Measurements from ENCODE around the gene IL18R1. TPM values are rescaled to one million over a fixed set of nuclear protein-coding genes. Genes with fewer than 3 reads are reported as not detected.

The IL18R1 gene
- total and polyA plus RNA-seq, 5 donors from 2014 or later, result 6.9 to 19.9 (median 11.7) TPM

DNA sequence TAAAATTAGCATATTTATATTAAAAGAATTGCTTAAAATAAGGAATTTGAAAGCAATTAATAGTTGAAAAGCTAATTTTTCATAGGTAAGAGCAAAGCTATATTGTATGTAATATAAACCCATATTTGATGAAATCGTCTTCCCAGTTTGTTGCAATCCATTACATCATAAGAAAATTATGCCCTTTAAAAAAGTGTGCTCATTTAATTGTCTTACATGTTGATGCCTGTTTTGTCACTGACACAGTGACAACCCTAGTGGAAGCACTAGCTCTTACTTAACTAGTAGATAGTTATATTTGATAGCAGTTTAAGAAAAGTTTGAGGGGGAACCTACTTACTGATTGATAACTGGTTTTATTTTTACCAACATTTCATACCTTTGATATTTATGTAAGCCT lies 37.3 kb downstream of the IL18R1 start:
- DNase-seq (no peak), ATAC-seq (ENCODE audit: low read depth in 2 of 2) (no peak)
- Mint-ChIP-seq H3K4me3 (no peak overlapping the region), H3K27me3 (no peaks in the 10 kb centered on the region), H3K27ac (peak overlapping the region in 1 of 3 donors; percentile 41), H3K36me3 (peaks cover 4% of the 10 kb centered on the region), H3K4me1 (peaks cover 0 to 17% (median 13%) of the 10 kb centered on the region in 4 donors), H3K9me3 (no peaks in the 10 kb centered on the region)
- H3K9me3 ChIP-seq (ENCODE audit: control insufficient read depth in 2 of 2, low read length in 2 of 2), result no peaks in the 10 kb centered on the region
- peaks cover 5% of the 10 kb centered on the region for H3K36me3 ChIP-seq (ENCODE audit: control insufficient read depth, insufficient read depth, low read length)
- H3K27ac ChIP-seq (ENCODE audit: insufficient read depth, low read length, poor library complexity, severe bottlenecking), result no peak overlapping the region
- H3K4me3 ChIP-seq (ENCODE audit: low read depth, low read length), result no peak overlapping the region
- H3K4me1 ChIP-seq (ENCODE audit: control insufficient read depth, insufficient read depth, low read length, poor library complexity, severe bottlenecking), result peaks cover 8% of the 10 kb centered on the region
- H3K27me3 ChIP-seq (ENCODE audit: control insufficient read depth, insufficient read depth, low read length), result no peaks in the 10 kb centered on the region

- Mint-ChIP-seq H3K9me3 (no peaks in the 10 kb centered on the region), H3K27me3 (no peaks in the 10 kb centered on the region), H3K36me3 (no peaks in the 10 kb centered on the region), H3K27ac (no peak overlapping the region), H3K4me1 (peaks cover 10 to 22% (median 15%) of the 10 kb centered on the region in 4 donors), H3K4me3 (no peak overlapping the region)
- Histone ChIP-seq H3K36me3 (ENCODE audit: control insufficient read depth, insufficient read depth, low read length) (no peaks in the 10 kb centered on the region), H3K4me3 (ENCODE audit: low read depth, low read length) (no peak overlapping the region), H3K27me3 (ENCODE audit: control insufficient read depth, insufficient read depth, low read length) (no peaks in the 10 kb centered on the region), H3K27ac (ENCODE audit: insufficient read depth, low read length, poor library complexity, severe bottlenecking) (no peak overlapping the region), H3K4me1 (ENCODE audit: control insufficient read depth, insufficient read depth, low read length, poor library complexity, severe bottlenecking) (peaks cover 7% of the 10 kb centered on the region), H3K9me3 (ENCODE audit: control insufficient read depth in 2 of 2, low read length in 2 of 2) (no peaks in the 10 kb centered on the region)
- DNase-seq, result no peak
- no peak for ATAC-seq (ENCODE audit: low read depth in 2 of 2)
Observed at GRCh38 chr2:102396012-102396411, 40.4 kb downstream of the IL18R1 start.

DNA sequence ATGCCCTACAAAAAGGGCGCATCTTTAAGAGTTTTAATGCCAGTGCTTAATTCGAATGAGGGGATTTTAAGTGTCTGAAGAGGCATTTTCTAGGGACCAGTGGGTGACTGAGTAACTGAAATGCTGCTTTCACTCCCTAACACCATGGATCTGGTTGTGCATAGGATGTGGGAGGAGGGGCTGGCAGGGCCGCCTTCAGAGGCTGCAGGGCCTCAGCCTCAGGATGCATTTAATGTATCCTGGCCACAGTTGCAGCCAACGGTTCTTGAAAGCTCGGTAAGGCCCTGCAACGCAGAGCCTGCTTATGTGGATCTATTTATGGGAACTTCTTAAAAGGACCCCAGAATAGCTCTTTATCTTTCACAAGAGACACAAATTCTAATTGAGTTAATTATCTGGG lies 41.6 kb downstream of the IL18R1 start:
- Mint-ChIP-seq H3K9me3 (no peaks in the 10 kb centered on the region), H3K36me3 (no peaks in the 10 kb centered on the region), H3K4me3 (no peak overlapping the region), H3K27me3 (no peaks in the 10 kb centered on the region), H3K27ac (no peak overlapping the region), H3K4me1 (peaks cover 6 to 20% (median 17%) of the 10 kb centered on the region in 4 donors)
- no peaks in the 10 kb centered on the region for H3K27me3 ChIP-seq (ENCODE audit: control insufficient read depth, insufficient read depth, low read length)
- no peak for ATAC-seq (ENCODE audit: low read depth in 2 of 2)
- DNase-seq, result no peak
- no peaks in the 10 kb centered on the region for H3K36me3 ChIP-seq (ENCODE audit: control insufficient read depth, insufficient read depth, low read length)
- H3K4me1 ChIP-seq (ENCODE audit: control insufficient read depth, insufficient read depth, low read length, poor library complexity, severe bottlenecking), result no peaks in the 10 kb centered on the region
- H3K4me3 ChIP-seq (ENCODE audit: low read depth, low read length), result no peak overlapping the region
- H3K9me3 ChIP-seq (ENCODE audit: control insufficient read depth in 2 of 2, low read length in 2 of 2), result no peaks in the 10 kb centered on the region
- no peak overlapping the region for H3K27ac ChIP-seq (ENCODE audit: insufficient read depth, low read length, poor library complexity, severe bottlenecking)

GRCh38 chr2:102399499-102400141 lies 44.0 kb downstream of the IL18R1 start:
- Mint-ChIP-seq H3K9me3 (no peaks in the 10 kb centered on the region), H3K4me1 (peaks cover 6 to 19% (median 16%) of the 10 kb centered on the region in 4 donors), H3K36me3 (no peaks in the 10 kb centered on the region), H3K27me3 (no peaks in the 10 kb centered on the region), H3K27ac (peak overlapping the region in 2 of 3 donors; percentile 20 to 44), H3K4me3 (no peak overlapping the region)
- no peaks in the 10 kb centered on the region for H3K36me3 ChIP-seq (ENCODE audit: control insufficient read depth, insufficient read depth, low read length)
- H3K4me3 ChIP-seq (ENCODE audit: low read depth, low read length), result no peak overlapping the region
- ATAC-seq (ENCODE audit: low read depth in 2 of 2) (peak; percentile 24 to 37), DNase-seq (no peak)
- no peaks in the 10 kb centered on the region for H3K27me3 ChIP-seq (ENCODE audit: control insufficient read depth, insufficient read depth, low read length)
- H3K9me3 ChIP-seq (ENCODE audit: control insufficient read depth in 2 of 2, low read length in 2 of 2), result no peaks in the 10 kb centered on the region
- no peaks in the 10 kb centered on the region for H3K4me1 ChIP-seq (ENCODE audit: control insufficient read depth, insufficient read depth, low read length, poor library complexity, severe bottlenecking)
- no peak overlapping the region for H3K27ac ChIP-seq (ENCODE audit: insufficient read depth, low read length, poor library complexity, severe bottlenecking)

GRCh38 chr2:102401456-102401855 lies 45.9 kb downstream of the IL18R1 start:
- Histone ChIP-seq H3K27me3 (ENCODE audit: control insufficient read depth, insufficient read depth, low read length) (no peaks in the 10 kb centered on the region), H3K4me1 (ENCODE audit: control insufficient read depth, insufficient read depth, low read length, poor library complexity, severe bottlenecking) (no peaks in the 10 kb centered on the region), H3K9me3 (ENCODE audit: control insufficient read depth in 2 of 2, low read length in 2 of 2) (no peaks in the 10 kb centered on the region), H3K27ac (ENCODE audit: insufficient read depth, low read length, poor library complexity, severe bottlenecking) (no peak overlapping the region), H3K36me3 (ENCODE audit: control insufficient read depth, insufficient read depth, low read length) (no peaks in the 10 kb centered on the region), H3K4me3 (ENCODE audit: low read depth, low read length) (no peak overlapping the region)
- Mint-ChIP-seq H3K4me1 (peaks cover 6 to 19% (median 16%) of the 10 kb centered on the region in 4 donors), H3K27ac (peak overlapping the region in 1 of 3 donors; percentile 78), H3K27me3 (no peaks in the 10 kb centered on the region), H3K36me3 (no peaks in the 10 kb centered on the region), H3K4me3 (no peak overlapping the region), H3K9me3 (peaks cover 0 to 1% (median 0%) of the 10 kb centered on the region in 7 donors)
- DNase-seq (peak in 1 of 3 donors; percentile 17), ATAC-seq (ENCODE audit: low read depth in 2 of 2) (no peak)

DNA sequence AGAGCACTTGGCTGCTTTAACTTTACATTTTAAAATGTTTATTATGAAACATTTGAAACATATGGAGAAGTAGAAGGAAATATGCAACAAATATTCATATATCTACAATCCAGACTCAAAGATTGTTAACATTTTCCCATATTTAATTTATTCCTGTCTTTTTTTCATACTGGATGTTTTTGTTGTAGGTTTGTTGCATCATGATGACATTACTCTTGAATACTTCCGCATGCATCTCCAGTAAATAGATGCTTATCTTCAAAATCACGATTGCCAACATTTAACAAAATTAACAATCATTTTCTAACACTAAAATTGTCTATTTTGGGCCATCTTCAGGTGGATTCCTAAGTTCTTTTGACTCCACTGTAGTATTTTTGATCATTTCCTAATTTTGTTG lies 46.3 kb downstream of the IL18R1 start:
- ATAC-seq (ENCODE audit: low read depth in 2 of 2) (no peak), DNase-seq (no peak)
- Histone ChIP-seq H3K27ac (ENCODE audit: insufficient read depth, low read length, poor library complexity, severe bottlenecking) (no peak overlapping the region), H3K4me3 (ENCODE audit: low read depth, low read length) (no peak overlapping the region), H3K27me3 (ENCODE audit: control insufficient read depth, insufficient read depth, low read length) (no peaks in the 10 kb centered on the region), H3K4me1 (ENCODE audit: control insufficient read depth, insufficient read depth, low read length, poor library complexity, severe bottlenecking) (no peaks in the 10 kb centered on the region), H3K36me3 (ENCODE audit: control insufficient read depth, insufficient read depth, low read length) (no peaks in the 10 kb centered on the region), H3K9me3 (ENCODE audit: control insufficient read depth in 2 of 2, low read length in 2 of 2) (no peaks in the 10 kb centered on the region)
- H3K27ac Mint-ChIP-seq, result peak overlapping the region in 2 of 3 donors; percentile 24 to 78
- no peaks in the 10 kb centered on the region for H3K36me3 Mint-ChIP-seq
- H3K4me1 Mint-ChIP-seq, result peaks cover 6 to 19% (median 16%) of the 10 kb centered on the region in 4 donors
- peaks cover 0 to 1% (median 0%) of the 10 kb centered on the region in 7 donors for H3K9me3 Mint-ChIP-seq
- H3K4me3 Mint-ChIP-seq, result no peak overlapping the region
- no peaks in the 10 kb centered on the region for H3K27me3 Mint-ChIP-seq

- Mint-ChIP-seq H3K27ac (no peak overlapping the region), H3K4me1 (peaks cover 0 to 4% (median 0%) of the 10 kb centered on the region in 4 donors), H3K4me3 (no peak overlapping the region), H3K36me3 (no peaks in the 10 kb centered on the region), H3K27me3 (no peaks in the 10 kb centered on the region), H3K9me3 (peaks cover 3 to 6% (median 4%) of the 10 kb centered on the region in 7 donors)
- Histone ChIP-seq H3K27me3 (ENCODE audit: control insufficient read depth, insufficient read depth, low read length) (no peaks in the 10 kb centered on the region), H3K4me3 (ENCODE audit: low read depth, low read length) (no peak overlapping the region), H3K36me3 (ENCODE audit: control insufficient read depth, insufficient read depth, low read length) (no peaks in the 10 kb centered on the region), H3K4me1 (ENCODE audit: control insufficient read depth, insufficient read depth, low read length, poor library complexity, severe bottlenecking) (no peaks in the 10 kb centered on the region), H3K27ac (ENCODE audit: insufficient read depth, low read length, poor library complexity, severe bottlenecking) (no peak overlapping the region), H3K9me3 (ENCODE audit: control insufficient read depth in 2 of 2, low read length in 2 of 2) (no peaks in the 10 kb centered on the region)
- DNase-seq (no peak), ATAC-seq (ENCODE audit: low read depth in 2 of 2) (no peak)
Observed at GRCh38 chr2:102410952-102411351, 55.4 kb downstream of the IL18R1 start.

DNA sequence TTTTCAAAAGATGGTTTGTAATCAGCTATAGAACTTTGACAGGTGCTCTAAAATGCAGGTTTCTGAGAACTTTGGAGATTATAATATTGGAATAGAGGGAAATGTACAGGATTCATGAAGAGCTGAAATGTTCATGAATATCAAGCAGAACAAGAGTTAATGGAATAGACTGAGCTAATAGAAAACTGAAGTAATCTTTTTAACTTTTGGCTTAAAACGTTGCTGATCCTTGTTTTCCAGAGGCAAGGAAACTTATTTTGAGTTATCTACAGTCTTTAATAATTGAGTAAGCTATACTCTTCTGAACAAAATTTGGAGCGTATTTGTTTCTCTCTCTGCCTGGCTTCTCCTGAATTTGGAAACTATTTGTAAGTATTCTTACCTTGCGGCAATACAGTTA lies 56.6 kb downstream of the IL18R1 start:
- H3K27ac Mint-ChIP-seq, result no peak overlapping the region
- H3K9me3 Mint-ChIP-seq, result peaks cover 3 to 6% (median 4%) of the 10 kb centered on the region in 7 donors
- H3K36me3 Mint-ChIP-seq, result no peaks in the 10 kb centered on the region
- H3K27me3 Mint-ChIP-seq, result no peaks in the 10 kb centered on the region
- Histone ChIP-seq H3K27me3 (ENCODE audit: control insufficient read depth, insufficient read depth, low read length) (no peaks in the 10 kb centered on the region), H3K27ac (ENCODE audit: insufficient read depth, low read length, poor library complexity, severe bottlenecking) (no peak overlapping the region), H3K36me3 (ENCODE audit: control insufficient read depth, insufficient read depth, low read length) (no peaks in the 10 kb centered on the region), H3K4me1 (ENCODE audit: control insufficient read depth, insufficient read depth, low read length, poor library complexity, severe bottlenecking) (peaks cover 3% of the 10 kb centered on the region), H3K4me3 (ENCODE audit: low read depth, low read length) (no peak overlapping the region), H3K9me3 (ENCODE audit: control insufficient read depth in 2 of 2, low read length in 2 of 2) (no peaks in the 10 kb centered on the region)
- peaks cover 5 to 9% (median 7%) of the 10 kb centered on the region in 4 donors for H3K4me1 Mint-ChIP-seq
- ATAC-seq (ENCODE audit: low read depth in 2 of 2) (no peak), DNase-seq (no peak)
- H3K4me3 Mint-ChIP-seq, result no peak overlapping the region
